Gastrocnemius medialis (tissue), 4 donors: Measurements from ENCODE around the gene GMIP. TPM values are rescaled to one million over a fixed set of nuclear protein-coding genes. Genes with fewer than 3 reads are reported as not detected.
"Not testable (repeated sequence)": the region's sequence is repeated elsewhere in the genome, so short reads cannot be mapped to it uniquely, and the experiment has no call there.

Experiments
- ATAC-seq, 2 donors: fragments of 150-250 bp; one replicate each; pipeline ENCODE4 v1.9.1; 2016
- DNase-seq, 2 donors: peaks; one replicate each; pipeline ENCODE4 v3.0.0-alpha.2; 2019
- H3K27ac ChIP-seq, 4 donors: fragments of 200-600 bp; sonication (generic); 1 replicate in 1 of 4; 2 replicates in 3 of 4; pipeline ENCODE4 v1.5.1; 2016 to 2018; ENCODE audit warnings: mild to moderate bottlenecking in 2 of 4, moderate library complexity in 1 of 4
- H3K27me3 ChIP-seq, 3 donors: fragments of 200-600 bp; sonication (generic) in 2 of 3; 1 replicate in 1 of 3; 2 replicates in 2 of 3; pipeline versions ENCODE4 v1.5.1 to v1.6.0; 2016 to 2019; ENCODE audit warnings: mild to moderate bottlenecking in 1 of 3, moderate library complexity in 1 of 3
- H3K36me3 ChIP-seq, 2 donors: fragments of 200-600 bp; sonication (generic) in 1 of 2; one replicate each; pipeline ENCODE4 v1.5.1; 2017 to 2018
- H3K4me1 ChIP-seq, 2 donors: fragments of 200-600 bp; sonication (generic) in 1 of 2; one replicate each; pipeline ENCODE4 v1.5.1; 2016 to 2017; ENCODE audit warnings: mild to moderate bottlenecking in 2 of 2
- H3K4me3 ChIP-seq, 4 donors: fragments of 200-600 bp; sonication (generic) in 3 of 4; 1 replicate in 1 of 4; 2 replicates in 3 of 4; pipeline ENCODE4 v1.5.1; 2016 to 2019; ENCODE audit warnings: mild to moderate bottlenecking in 2 of 4
- H3K9me3 ChIP-seq, 3 donors: fragments of 200-600 bp; sonication (generic) in 2 of 3; 1 replicate in 1 of 3; 2 replicates in 2 of 3; pipeline ENCODE4 v1.5.1; 2016 to 2019
- POLR2A ChIP-seq, 2 donors: fragments of 450-650 bp; IDR thresholded peaks; one replicate each; pipeline ENCODE4 v1.6.1; 2017; ENCODE audit warnings: antibody characterized with exemption in 2 of 2, mild to moderate bottlenecking in 2 of 2, moderate library complexity in 2 of 2
- in situ Hi-C, 4 donors: fragments of 200-750 bp; cut with MboI; loops; one replicate each; pipeline versions ENCODE4 v1.15.0 to v1.8.0; 2017; ENCODE audit warnings: low sequenced_read_pairs in 4 of 4
- intact Hi-C: fragments of 100-400 bp; cut with DNase I; formaldehyde crosslinking; loops from one replicate; pipeline ENCODE4 v1.15.1; 2023; ENCODE audit warnings: low total_unique reads
- total RNA-seq, 4 donors: library from RNA; depleted of rRNA; stranded (reverse); fragments of >200 nt; gene quantifications; one replicate each; pipeline versions ENCODE4 v1.1.0 to v1.2.3, GENCODE V29; 2016
- TF ChIP-seq, protein P1 (sequence below), 5 experiments: fragments of 450-650 bp in 3 of 5; fragments of 200-600 bp in 2 of 5; sonication (generic) in 2 of 5; IDR thresholded peaks in 4 of 5; conservative IDR thresholded peaks in 1 of 5; 1 replicate in 4 of 5; 2 replicates in 1 of 5; pipeline ENCODE4 v1.5.1; 2016 to 2019; ENCODE audit warnings: antibody characterized with exemption in 5 of 5, mild to moderate bottlenecking in 3 of 5, moderate library complexity in 3 of 5

Gene GMIP
- total RNA-seq, 4 donors from 2014 or later, result 1.2 to 2.6 (median 1.6) TPM; not detected in 1

DNA sequence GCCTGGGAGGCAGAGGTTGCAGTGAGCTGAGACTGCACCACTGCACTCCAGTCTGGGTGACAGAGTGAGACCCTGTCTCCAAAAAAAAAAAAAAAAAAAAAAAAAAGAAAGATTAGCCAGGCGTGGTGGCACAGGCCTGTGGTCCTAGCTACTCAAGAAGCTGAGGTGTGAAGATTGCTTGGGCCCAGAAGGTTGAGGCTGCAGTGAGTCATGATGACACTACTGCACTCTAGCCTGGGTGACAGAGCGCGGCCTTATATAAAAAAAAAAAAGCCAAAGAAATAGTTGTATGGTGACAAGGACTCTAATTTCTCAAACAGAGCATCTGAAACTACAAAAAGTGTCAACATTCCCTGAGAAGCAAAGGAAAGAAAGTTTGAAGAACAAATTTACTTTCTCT is 28.4 kb downstream of the GMIP start:
- Histone ChIP-seq H3K27ac (no peak overlapping the region), H3K36me3 (no peaks in the 10 kb centered on the region), H3K4me3 (no peak overlapping the region), H3K27me3 (peaks cover 8 to 19% (median 14%) of the 10 kb centered on the region in 3 donors), H3K4me1 (peaks cover 0 to 8% of the 10 kb centered on the region in 2 donors), H3K9me3 (no peaks in the 10 kb centered on the region)
- in situ Hi-C loops (no loop called here), intact Hi-C loops (no loop called here)
- DNase-seq (no peak), ATAC-seq (no peak)
- TF ChIP-seq, protein P1, sequence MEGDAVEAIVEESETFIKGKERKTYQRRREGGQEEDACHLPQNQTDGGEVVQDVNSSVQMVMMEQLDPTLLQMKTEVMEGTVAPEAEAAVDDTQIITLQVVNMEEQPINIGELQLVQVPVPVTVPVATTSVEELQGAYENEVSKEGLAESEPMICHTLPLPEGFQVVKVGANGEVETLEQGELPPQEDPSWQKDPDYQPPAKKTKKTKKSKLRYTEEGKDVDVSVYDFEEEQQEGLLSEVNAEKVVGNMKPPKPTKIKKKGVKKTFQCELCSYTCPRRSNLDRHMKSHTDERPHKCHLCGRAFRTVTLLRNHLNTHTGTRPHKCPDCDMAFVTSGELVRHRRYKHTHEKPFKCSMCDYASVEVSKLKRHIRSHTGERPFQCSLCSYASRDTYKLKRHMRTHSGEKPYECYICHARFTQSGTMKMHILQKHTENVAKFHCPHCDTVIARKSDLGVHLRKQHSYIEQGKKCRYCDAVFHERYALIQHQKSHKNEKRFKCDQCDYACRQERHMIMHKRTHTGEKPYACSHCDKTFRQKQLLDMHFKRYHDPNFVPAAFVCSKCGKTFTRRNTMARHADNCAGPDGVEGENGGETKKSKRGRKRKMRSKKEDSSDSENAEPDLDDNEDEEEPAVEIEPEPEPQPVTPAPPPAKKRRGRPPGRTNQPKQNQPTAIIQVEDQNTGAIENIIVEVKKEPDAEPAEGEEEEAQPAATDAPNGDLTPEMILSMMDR (IDR thresholded peaks at IDR 0.05 in 4 of 5, conservative IDR thresholded peaks at IDR 0.05 in 1 of 5), result no peak
- TF ChIP-seq POLR2A (IDR thresholded peaks at IDR 0.05), result no peak

DNA sequence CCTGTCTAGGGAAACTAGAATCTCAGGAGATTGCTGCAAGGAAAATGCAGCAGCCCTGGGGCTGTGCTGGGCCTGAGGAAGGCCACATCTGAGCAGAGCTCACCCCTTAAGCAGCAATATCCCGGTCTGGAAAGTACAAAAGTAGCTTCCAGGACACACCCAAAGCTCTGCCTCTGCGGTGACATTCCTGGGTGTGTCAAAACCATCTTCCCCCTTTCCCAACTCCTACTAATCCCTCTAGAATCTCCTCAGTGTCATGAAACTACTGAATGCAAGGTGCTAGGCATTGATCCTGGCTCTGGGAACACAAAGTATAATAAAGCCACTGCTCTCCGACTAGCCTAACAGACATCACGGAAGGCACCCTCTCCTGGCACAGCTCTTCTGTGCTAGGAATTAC is 30.0 kb downstream of the GMIP start:
- intact Hi-C loops, result no loop called here

DNA sequence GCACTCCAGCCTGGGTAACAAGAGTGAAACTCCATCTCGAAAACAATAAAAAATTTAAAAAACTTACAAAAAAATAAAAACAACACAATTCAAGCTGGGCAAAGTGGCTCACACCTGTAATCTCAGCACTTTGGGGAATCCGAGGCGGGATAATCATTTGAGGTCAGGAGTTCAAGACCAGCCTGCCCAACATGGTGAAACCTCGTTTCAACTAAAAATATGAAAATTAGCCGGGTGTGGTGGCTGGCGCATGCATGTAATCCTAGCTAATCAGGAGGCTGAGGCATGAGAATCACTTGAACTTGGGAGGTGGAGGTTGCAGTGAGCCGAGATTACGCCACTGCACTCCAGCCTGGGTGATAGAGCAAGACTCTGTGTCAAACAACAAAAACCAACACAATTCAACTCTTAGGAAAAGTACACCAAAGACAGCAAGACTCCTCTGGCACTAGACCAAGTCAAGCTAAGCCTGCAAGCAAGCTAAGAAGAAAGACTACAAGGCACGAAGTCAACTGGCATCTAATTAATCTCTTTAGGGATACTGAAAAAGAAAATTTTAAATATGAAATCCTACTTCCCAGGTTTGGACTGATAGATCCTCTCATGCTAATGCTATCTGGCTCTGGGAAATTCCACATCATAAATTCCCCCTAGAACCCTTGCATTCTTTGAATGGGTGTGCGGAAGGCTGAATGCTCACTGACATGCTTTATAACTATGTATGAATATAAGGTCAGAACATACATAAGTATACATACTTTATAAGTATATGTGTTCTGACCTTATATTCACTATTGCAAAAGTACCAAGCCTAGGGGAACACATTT is 32.9 kb downstream of the GMIP start:
- in situ Hi-C loops (no loop called here), intact Hi-C loops (no loop called here)
- no peaks in the 10 kb centered on the region for H3K27me3 ChIP-seq
- H3K9me3 ChIP-seq, result no peaks in the 10 kb centered on the region
- H3K4me3 ChIP-seq, result no peak overlapping the region
- DNase-seq (no peak), ATAC-seq (no peak)
- H3K4me1 ChIP-seq, result peaks cover 0 to 5% of the 10 kb centered on the region in 2 donors
- no peak overlapping the region for H3K27ac ChIP-seq
- no peak for TF ChIP-seq POLR2A (IDR thresholded peaks at IDR 0.05)
- TF ChIP-seq, protein P1 (IDR thresholded peaks at IDR 0.05 in 4 of 5, conservative IDR thresholded peaks at IDR 0.05 in 1 of 5), result no peak
- H3K36me3 ChIP-seq, result no peaks in the 10 kb centered on the region

More for the DNA sequence above, 30.0 kb downstream of the GMIP start:
- ATAC-seq (no peak), DNase-seq (no peak)
- H3K9me3 ChIP-seq, result no peaks in the 10 kb centered on the region
- in situ Hi-C loops, result no loop called here
- no peak for TF ChIP-seq POLR2A (IDR thresholded peaks at IDR 0.05)
- TF ChIP-seq, protein P1 (IDR thresholded peaks at IDR 0.05 in 4 of 5, conservative IDR thresholded peaks at IDR 0.05 in 1 of 5), result no peak
- H3K27ac ChIP-seq, result no peak overlapping the region
- no peaks in the 10 kb centered on the region for H3K36me3 ChIP-seq
- H3K27me3 ChIP-seq, result peaks cover 8 to 14% (median 12%) of the 10 kb centered on the region in 3 donors
- peaks cover 0 to 8% of the 10 kb centered on the region in 2 donors for H3K4me1 ChIP-seq
- no peak overlapping the region for H3K4me3 ChIP-seq

DNA sequence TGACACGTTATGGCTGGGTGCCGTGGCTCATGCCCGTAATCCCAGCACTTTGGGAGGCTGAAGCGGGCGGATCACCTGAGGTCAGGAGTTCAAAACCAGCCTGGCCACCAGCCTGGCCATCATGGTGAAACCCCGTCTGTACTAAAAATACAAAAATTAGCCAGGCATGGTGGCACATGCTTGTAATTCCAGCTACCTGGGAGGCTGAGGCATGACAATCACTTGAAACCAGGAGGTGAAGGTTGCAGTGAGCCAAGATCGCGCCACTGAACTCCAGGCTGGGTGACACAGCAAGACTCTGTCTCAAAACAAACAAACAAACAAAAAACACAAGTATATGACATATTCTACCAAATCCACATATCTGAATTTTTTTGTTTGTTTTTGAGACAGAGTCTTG is 36.8 kb downstream of the GMIP start:
- H3K27ac ChIP-seq, H3K36me3 ChIP-seq, DNase-seq, H3K27me3 ChIP-seq, H3K4me1 ChIP-seq, intact Hi-C loops, in situ Hi-C loops, H3K9me3 ChIP-seq, ATAC-seq, H3K4me3 ChIP-seq: not testable (repeated sequence)

DNA sequence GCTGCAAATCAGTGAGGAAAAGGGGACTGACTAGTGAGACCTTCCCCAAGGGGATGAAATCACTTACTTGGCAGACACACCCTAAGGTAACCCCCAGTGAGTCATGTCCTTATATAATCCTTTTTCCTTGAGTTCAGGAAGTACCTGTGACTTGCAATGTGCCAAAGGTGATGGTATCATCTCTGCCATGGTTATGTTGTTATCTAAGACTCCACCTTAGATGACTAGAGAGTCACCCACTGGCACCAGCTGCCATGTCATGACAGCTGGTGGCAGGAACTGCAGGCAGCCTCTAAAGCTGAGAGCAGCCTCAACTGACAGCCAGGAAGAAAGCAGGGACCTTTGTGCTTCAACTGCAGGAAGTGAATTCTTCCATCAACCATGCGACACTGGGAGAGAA is 37.4 kb downstream of the GMIP start:
- intact Hi-C loops (no loop called here), in situ Hi-C loops (no loop called here)
- TF ChIP-seq, protein P1 (IDR thresholded peaks at IDR 0.05 in 4 of 5, conservative IDR thresholded peaks at IDR 0.05 in 1 of 5), result no peak
- no peak for TF ChIP-seq POLR2A (IDR thresholded peaks at IDR 0.05)
- no peaks in the 10 kb centered on the region for H3K4me1 ChIP-seq
- H3K9me3 ChIP-seq, result no peaks in the 10 kb centered on the region
- DNase-seq (no peak), ATAC-seq (no peak)
- H3K27ac ChIP-seq, result no peak overlapping the region
- H3K36me3 ChIP-seq, result no peaks in the 10 kb centered on the region
- no peaks in the 10 kb centered on the region for H3K27me3 ChIP-seq
- H3K4me3 ChIP-seq, result no peak overlapping the region
